WTC11 (cell line): Measurements from ENCODE around the gene DCTN2.

ENCODE experiments used
- CTCF ChIP-seq: fragments of 200-600 bp; IDR thresholded peaks from 2 replicates; pipeline ENCODE4 v1.8.0; 2022; ENCODE audit warnings: antibody characterized with exemption
- ETV6 ChIP-seq: sonication (generic); formaldehyde crosslinking; IDR thresholded peaks from 2 replicates; pipeline ENCODE4 v1.8.1; 2022; ENCODE audit warnings: mild to moderate bottlenecking, missing genetic modification reagents
- NR3C1 ChIP-seq: sonication (generic); formaldehyde crosslinking; conservative IDR thresholded peaks from 2 replicates; pipeline ENCODE4 v1.8.1; 2023; ENCODE audit warnings: low read depth, mild to moderate bottlenecking, missing genetic modification reagents
- ZNF121 ChIP-seq: sonication (generic); formaldehyde crosslinking; IDR thresholded peaks from 2 replicates; pipeline ENCODE4 v1.8.0; 2023; ENCODE audit warnings: missing genetic modification reagents
- TF ChIP-seq, protein P1 (sequence below): sonication (generic); formaldehyde crosslinking; IDR thresholded peaks from 2 replicates; pipeline ENCODE4 v1.8.1; 2022; ENCODE audit warnings: mild to moderate bottlenecking, missing genetic modification reagents, moderate library complexity, borderline replicate concordance
- TF ChIP-seq, protein P2 (sequence below): sonication (generic); formaldehyde crosslinking; IDR thresholded peaks from 2 replicates; pipeline ENCODE4 v1.8.1; 2022; ENCODE audit warnings: mild to moderate bottlenecking, moderate library complexity, missing genetic modification reagents
- TF ChIP-seq, protein P3 (sequence below): sonication (generic); formaldehyde crosslinking; IDR thresholded peaks from 2 replicates; pipeline ENCODE4 v1.8.1; 2023; ENCODE audit warnings: mild to moderate bottlenecking, missing genetic modification reagents

DNA sequence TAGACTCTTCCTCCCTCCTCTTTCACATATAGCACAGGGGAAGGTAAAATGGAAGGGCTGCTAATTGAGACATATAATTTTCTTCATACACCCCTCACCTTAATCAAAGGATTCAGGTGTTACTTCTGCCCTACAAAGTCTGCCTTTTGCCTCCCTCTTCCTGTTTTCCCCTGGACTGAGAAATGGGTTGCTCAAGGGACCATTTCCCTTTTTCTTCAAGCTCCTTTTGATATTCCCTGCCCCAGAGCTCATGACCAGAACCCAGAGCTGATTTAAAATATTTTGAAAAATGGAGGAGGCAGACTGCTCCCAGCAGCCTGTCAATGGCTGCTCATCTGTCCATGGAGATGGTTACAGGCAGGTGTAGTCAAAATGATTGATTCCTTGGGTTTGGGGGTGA is 37.7 kb upstream of the DCTN2 start:
- TF ChIP-seq, protein P1, sequence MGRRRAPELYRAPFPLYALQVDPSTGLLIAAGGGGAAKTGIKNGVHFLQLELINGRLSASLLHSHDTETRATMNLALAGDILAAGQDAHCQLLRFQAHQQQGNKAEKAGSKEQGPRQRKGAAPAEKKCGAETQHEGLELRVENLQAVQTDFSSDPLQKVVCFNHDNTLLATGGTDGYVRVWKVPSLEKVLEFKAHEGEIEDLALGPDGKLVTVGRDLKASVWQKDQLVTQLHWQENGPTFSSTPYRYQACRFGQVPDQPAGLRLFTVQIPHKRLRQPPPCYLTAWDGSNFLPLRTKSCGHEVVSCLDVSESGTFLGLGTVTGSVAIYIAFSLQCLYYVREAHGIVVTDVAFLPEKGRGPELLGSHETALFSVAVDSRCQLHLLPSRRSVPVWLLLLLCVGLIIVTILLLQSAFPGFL (CRISPR knock-in tag), result no peak
- TF ChIP-seq, protein P2, sequence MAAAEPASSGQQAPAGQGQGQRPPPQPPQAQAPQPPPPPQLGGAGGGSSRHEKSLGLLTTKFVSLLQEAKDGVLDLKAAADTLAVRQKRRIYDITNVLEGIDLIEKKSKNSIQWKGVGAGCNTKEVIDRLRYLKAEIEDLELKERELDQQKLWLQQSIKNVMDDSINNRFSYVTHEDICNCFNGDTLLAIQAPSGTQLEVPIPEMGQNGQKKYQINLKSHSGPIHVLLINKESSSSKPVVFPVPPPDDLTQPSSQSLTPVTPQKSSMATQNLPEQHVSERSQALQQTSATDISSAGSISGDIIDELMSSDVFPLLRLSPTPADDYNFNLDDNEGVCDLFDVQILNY (CRISPR knock-in tag), result no peak
- no peak for TF ChIP-seq CTCF
- TF ChIP-seq, protein P3, sequence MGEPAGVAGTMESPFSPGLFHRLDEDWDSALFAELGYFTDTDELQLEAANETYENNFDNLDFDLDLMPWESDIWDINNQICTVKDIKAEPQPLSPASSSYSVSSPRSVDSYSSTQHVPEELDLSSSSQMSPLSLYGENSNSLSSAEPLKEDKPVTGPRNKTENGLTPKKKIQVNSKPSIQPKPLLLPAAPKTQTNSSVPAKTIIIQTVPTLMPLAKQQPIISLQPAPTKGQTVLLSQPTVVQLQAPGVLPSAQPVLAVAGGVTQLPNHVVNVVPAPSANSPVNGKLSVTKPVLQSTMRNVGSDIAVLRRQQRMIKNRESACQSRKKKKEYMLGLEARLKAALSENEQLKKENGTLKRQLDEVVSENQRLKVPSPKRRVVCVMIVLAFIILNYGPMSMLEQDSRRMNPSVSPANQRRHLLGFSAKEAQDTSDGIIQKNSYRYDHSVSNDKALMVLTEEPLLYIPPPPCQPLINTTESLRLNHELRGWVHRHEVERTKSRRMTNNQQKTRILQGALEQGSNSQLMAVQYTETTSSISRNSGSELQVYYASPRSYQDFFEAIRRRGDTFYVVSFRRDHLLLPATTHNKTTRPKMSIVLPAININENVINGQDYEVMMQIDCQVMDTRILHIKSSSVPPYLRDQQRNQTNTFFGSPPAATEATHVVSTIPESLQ (CRISPR knock-in tag), result no peak
- no peak for TF ChIP-seq ETV6 (CRISPR knock-in tag)
- TF ChIP-seq NR3C1 (CRISPR knock-in tag), result no peak
- TF ChIP-seq ZNF121, result no peak
